Stimulated activated CD4-positive, alpha-beta T cell treated with anti-CD3 and anti-CD28 coated beads, TNF-alpha, amount 100 ng/mL, for 1 hour (primary cell): ENCODE measurements around the gene CCDC60.

ENCODE experiments used
- DNase-seq, 3 donors: peaks; one replicate each; pipeline ENCODE4 v3.0.0-alpha.2; 2020; ENCODE audit warnings: low read depth in 3 of 3, low spot score in 1 of 3

The CCDC60 gene, protein sequence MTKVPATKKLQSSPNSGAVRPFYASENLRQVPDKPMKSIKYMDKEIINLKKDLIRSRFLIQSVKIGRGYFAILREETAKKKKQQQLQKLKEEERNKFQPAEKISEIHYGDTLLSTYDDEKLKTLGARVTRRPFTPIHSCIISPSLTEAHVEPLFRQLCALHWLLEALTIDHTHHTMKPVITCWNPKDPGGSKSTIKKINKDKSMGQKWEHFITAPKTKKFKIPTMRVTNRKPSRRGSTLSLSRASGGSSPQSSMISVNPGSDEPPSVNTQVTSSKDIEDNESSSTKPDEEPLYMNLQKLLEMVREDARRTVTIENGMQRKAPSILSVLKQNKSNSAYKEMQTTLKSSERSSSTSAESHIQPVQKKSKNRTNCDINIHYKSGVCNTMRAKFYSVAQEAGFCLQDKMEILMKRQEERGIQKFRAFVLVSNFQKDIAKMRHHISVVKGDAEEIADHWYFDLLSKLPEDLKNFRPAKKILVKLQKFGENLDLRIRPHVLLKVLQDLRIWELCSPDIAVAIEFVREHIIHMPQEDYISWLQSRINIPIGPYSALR

GRCh38 chr12:119334430-119335170, at the start of gene CCDC60:
TSS of gene CCDC60 (plus strand) at chr12:119334729. CDS start at chr12:119335177, 448 bp downstream.
- no peak for DNase-seq

DNA sequence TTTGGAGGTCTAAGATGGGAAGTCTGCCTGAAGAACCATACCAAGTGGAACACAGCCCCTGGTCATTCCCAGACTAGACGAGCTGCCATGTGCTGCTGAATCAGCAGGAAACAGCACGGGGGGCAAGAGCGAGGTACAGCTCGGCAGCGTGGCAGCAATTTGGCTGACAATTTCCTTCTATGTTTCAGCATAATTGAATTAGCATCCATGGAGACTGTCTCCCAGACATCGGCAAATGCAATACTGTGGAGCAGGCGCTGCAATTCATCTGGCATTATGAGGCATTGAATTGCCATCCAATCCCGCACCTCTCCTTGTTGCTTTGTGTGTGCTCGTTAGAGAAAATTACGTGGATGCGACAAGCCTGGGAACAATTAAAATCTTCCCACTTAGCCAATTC, 46.0 kb upstream of the CCDC60 start:
- no peak for DNase-seq

DNA sequence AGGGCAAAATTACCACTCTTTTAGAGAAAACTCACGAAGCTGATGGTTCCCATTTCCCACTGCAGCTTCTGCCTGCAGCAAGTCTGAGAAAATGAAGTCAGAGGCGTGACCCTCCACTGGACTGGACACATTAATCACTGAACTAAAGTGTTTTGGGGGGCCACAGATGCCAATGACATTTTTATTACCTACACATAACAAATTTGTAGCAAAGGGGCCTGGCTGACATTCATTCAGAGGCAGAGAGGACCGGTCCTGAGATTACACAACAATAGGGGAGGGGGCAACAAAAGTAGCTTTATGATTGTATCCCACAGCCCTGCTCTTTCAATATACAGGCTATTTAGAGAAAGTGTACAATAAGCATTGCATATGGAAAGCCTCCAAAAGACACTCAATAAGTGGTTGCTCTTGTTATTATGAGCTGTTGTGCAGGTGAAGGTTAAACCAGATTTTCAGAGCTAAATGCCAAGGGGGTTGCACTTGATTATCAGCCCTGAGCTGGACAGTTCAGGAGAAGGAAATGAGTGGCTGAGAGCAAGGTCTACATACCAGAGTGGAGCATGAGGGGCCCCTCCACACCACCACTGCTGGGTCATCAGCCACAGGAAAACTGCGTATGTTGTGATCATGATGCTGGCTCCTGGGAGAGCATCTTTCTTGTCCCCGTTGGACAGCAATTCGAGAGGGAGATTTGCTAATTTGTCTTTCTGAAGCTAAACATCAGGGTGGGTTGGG, 41.5 kb upstream of the CCDC60 start:
- DNase-seq = no peak

DNA sequence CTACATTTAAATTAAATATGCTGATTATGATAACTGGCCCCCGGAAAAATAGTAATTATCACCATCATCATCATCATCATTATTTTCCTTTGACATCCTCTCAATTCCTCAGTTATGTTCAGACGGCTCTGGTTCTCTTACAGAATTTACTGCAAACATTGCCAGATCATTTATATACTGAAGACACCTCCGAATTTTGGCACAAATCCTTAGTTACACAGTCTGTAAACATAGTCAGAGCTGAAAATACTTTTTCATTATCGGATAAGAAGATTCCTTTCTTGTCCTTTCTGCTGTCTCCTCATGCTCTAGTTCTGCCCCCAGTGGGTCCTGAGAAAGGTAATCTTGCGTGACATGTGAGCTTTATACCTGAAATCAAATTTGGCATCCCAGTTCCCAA, 40.3 kb upstream of the CCDC60 start:
- DNase-seq = no peak

- DNase-seq = no peak
These were observed 38.0 kb upstream of the CCDC60 start for GRCh38 chr12:119296535-119296934.

DNA sequence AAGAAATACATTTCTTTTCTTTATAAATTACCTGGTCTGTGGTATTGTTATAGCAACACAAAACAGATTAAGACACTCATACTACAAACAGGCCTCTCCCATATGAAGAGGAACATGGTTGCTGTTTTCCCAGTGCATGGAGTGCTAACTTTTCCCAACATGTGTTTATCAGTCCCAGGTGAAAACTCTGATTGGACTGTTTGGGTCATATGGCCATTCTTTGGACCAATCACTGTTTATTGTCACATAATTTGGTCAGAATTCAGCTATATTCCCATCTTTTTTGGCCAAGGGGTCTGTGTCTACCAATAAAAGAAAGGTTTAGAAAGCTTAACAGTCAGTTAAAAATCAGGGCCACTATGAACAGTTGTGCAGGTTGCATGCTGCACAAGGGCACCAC, 35.4 kb upstream of the CCDC60 start:
- DNase-seq = no peak

DNA sequence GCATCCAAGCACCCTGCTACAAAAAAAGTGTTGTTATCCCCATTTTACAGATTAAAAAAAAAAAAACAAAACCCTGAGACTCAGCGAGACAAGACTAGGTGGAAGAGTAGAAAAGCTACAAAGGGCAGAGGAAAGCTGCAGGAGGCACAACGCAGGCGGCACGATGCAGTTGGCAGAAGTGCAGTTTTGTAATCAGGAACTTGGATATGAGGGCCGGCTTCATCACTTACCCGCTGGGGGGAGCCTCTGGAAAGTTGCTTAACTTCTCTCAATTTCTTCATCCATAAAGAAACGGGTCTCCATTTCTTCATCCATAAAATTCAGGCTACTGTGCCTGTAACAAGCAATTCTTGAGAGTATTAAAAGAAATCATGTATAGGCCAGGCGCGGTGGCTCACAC, 33.1 kb upstream of the CCDC60 start:
- no peak for DNase-seq

- DNase-seq = no peak
These were observed 32.0 kb upstream of the CCDC60 start for GRCh38 chr12:119302451-119303080.

GRCh38 chr12:119306593-119306992, 27.9 kb upstream of the CCDC60 start:
- DNase-seq = no peak

- no peak for DNase-seq
These were observed 26.8 kb upstream of the CCDC60 start for GRCh38 chr12:119307747-119308146.

- no peak for DNase-seq
These were observed 25.6 kb upstream of the CCDC60 start for GRCh38 chr12:119308708-119309456.

DNA sequence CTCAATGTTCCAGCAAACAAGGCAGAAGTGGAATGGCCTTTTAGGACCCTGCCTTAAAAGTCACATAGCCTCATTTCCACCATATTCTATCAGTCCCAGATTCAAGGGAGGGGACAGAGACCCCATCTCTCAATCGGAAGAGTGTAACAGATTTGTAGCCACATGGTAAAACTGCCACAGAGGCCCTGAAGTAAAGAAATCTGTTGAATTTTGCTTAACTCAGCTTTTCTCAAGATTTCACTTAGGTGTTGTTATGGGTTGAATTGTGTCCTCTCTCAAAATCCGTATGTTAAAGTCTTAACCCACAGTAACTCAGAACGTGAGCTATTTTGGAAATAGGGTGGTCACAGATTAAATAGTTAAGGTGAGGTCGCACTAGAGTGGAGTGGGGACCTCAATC, 22.7 kb upstream of the CCDC60 start:
- DNase-seq = no peak

DNA sequence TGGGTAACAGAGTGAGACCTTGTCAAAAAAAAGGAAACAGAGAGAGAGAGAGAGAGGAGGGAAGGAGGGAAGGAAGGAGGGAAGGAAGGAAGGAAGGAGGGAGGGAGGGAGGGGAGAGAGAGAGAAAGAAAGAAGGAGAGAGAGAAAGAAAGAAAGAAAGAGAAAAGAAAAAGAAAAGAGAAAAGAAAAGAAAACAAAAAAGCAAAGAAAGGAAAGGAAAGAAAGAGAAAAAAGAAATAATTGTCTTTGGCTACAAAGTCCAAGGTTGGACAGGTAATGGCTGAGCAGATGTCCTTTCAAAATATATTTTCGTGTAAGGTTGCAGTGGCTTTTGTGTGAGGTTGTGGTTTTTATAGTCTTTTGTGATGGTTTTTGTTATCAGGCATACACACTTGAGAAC, 21.6 kb upstream of the CCDC60 start:
- no peak for DNase-seq

DNA sequence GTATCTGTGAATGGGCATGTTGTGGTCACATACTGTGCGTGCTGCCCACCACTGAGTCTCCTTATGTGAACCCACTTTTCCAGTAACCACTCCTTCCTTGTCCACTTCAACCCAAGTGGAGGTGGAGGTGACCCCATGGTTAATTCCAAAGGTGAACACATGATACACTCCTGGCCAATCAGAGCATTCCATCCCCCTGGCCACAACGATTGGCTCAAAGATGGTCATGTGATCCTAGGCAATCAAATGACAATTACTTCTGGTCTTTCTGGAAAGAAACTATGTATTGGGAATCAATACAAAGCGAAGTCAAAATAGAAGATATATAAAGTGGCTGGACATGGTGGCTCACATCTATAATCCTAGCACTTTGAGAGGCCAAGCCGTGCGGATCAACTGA, 20.2 kb upstream of the CCDC60 start:
- no peak for DNase-seq

- no peak for DNase-seq
These were observed 14.9 kb upstream of the CCDC60 start for GRCh38 chr12:119319638-119320037.

- DNase-seq = no peak
These were observed 13.9 kb upstream of the CCDC60 start for GRCh38 chr12:119320678-119321077.

- DNase-seq = no peak
These were observed 12.2 kb upstream of the CCDC60 start for GRCh38 chr12:119322301-119322723.

GRCh38 chr12:119325813-119326212, 8.7 kb upstream of the CCDC60 start:
- DNase-seq = no peak

- no peak for DNase-seq
These were observed 8.2 kb upstream of the CCDC60 start for GRCh38 chr12:119326341-119326740.

DNA sequence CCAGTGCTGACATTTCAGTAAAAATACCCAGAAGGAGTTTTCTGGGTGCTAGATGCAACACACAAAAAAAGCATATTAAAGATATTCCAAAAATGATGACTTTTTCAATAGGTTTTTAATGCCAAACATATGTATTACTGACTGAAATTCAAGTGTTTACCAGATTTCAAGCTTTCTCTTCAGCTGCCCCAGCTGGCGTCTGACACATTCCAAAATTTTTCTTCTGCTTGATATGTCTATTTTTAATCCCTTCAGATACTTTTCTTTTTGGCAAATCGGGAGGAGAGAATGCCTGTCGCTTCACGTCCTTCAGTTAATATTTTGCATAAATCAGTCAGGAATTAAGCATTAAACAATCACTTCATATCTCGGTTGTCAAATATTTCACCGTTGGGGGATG, 7.1 kb upstream of the CCDC60 start:
- DNase-seq = no peak
